Ramos (cell line): ENCODE results near the gene MTA3.
"Not testable (repeated sequence)": the region's sequence is repeated elsewhere in the genome, so short reads cannot be mapped to it uniquely, and the experiment has no call there.

Experiments used
- in situ Hi-C: fragments of 300-500 bp; cut with MboI; formaldehyde crosslinking; loops from one replicate; pipeline ENCODE4 v1.14.3; 2022; ENCODE audit warnings: low sequenced_read_pairs; ENCODE audit not compliant: unreplicated experiment

The MTA3 gene

DNA sequence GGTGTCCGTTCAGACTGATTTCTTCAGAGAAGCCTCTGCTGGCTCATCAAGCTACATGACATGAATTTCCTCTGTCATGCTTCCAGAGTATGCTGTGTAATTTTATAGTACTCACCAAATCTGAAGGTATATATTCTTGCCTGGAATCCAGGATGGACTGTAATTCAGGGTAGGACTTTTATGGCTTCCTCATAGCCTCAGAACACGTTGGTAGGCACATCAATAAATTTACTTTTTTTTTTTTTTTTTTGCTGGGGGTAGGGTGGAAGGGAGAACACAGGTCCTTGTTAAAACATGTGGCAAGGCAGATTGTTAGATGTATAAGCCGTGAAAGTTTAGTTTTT lies 34.4 kb downstream of the MTA3 start:
- in situ Hi-C loops: no loop called here

DNA sequence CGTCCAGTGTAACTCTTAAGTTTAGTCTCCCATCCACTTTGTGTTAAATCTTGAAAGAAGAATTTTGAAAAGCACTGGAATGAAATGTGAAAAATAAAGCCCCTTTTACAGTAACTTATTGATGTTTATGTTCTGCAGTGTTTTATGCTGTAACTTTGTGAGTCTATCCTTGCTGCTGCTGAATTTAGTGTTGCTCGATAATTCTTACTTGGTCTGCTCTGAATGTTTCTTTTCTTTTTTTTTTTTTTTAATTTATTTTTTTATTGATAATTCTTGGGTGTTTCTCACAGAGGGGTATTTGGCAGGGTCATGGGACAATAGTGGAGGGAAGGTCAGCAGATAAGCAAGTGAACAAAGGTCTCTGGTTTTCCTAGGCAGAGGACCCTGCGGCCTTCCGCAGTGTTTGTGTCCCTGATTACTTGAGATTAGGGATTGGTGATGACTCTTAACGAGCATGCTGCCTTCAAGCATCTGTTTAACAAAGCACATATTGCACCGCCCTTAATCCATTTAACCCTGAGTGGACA lies 36.0 kb downstream of the MTA3 start:
- in situ Hi-C loops: not testable (repeated sequence)

DNA sequence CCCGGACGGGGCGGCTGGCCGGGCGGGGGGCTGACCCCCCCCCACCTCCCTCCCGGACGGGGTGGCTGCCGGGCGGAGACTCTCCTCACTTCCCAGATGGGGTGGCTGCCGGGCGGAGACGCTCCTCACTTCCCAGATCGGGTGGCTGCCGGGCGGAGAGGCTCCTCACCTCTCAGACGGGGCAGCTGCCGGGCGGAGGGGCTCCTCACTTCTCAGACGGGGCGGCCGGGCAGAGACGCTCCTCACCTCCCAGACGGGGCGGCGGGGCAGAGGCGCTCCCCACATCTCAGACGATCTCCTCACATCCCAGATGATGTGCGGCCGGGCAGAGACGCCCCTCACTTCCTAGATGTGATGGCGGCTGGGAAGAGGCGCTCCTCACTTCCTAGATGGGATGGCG lies 37.7 kb downstream of the MTA3 start:
- in situ Hi-C loops: not testable (repeated sequence)

DNA sequence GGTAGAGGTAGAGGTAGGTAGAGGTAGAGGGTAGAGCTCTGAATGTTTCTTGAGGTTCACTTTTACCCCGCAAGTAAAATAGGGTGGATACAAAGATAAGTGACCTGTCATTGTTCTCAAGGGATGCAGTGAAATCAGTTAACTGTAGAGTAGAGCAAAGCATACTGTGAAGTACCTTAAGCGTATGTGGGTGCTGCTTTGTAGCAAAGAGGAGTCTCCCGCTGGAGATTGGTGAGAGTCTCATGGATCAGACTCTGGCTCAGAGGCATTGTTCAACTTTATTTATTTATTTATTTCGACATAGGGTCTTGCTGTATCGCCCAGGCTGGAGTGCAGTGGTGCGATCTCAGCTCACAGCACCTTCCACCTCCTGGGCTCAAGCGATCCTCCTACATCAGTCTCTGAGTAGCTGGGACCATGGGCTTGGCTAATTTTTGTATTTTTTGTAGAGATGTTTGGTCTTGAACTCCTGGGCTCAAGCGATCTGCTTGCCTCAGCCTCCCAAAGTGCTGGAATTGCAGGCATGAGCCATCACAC lies 38.7 kb downstream of the MTA3 start:
- in situ Hi-C loops: no loop called here

DNA sequence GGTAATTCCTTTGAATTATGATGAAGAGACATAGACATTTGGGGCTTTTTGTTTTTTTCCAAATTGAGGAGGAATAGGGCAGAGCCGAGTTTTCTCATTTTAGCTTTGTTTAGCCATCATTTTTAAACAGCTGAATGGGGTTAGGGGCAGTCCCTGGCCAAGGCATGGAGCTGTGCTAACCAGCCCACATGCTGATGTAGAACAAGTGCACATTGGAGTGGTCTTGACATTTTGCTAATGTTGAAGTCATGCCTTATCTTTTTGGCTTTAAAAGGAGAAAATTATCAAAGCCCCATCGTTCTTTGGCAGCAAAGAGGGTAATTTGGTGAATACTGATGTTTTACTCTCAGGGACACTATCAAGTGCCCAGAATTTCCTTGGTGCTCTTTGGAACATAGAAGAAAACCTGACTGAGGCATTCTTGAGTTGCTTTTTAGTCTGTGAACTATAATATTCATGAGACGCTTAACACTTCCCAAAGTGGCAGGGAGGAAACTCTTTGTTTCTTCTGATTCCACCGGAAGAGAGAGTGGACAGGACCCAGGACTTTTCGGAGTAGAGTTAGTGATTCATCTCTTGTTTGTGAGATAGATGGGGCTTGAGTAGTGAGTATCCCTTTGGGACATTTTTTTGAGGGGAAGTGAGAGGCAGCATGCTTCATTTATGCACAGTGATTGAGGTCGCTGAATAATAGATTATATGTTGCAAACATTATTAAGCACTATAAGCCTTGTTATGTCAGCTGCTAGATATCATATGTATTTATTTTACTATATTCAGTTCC lies 45.0 kb downstream of the MTA3 start:
- in situ Hi-C loops: no loop called here

DNA sequence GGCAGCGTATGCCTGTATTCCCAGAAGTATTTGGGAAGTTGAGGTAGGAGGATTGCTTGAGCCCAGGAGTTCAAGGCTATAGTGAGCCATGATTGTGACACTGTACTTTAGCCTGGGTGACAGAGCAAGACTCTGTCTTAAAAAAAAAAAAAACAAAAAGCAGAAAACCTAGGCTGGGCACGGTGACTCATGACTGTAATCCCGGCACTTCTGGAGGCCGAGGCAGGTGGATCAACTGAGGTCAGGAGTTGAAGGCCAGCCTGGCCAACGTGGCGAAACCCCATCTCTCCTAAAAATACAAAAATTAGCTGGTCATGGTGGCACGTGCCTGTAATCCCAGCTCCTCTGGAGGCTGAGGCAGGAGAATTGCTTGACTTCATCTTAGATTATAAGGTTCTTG lies 46.4 kb downstream of the MTA3 start:
- in situ Hi-C loops: no loop called here

DNA sequence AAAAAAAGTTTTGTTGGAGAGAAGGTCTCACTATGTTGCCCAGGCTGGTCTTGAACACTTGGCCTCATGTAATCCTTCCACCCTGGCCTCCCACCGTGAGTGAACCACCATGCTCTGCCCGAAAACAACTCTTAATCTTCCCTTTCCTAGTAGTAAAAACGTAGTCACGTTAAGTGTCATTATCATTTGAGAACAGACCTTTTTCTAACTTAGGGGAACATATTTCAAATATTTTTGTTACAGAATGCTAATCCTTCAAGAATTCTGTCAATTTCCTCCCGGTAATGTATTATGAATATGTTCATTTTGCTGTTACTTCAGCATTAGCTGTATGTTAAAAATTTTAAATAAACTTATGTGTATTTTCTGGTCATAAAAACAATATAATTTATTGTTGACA lies 49.7 kb downstream of the MTA3 start:
- in situ Hi-C loops: no loop called here

DNA sequence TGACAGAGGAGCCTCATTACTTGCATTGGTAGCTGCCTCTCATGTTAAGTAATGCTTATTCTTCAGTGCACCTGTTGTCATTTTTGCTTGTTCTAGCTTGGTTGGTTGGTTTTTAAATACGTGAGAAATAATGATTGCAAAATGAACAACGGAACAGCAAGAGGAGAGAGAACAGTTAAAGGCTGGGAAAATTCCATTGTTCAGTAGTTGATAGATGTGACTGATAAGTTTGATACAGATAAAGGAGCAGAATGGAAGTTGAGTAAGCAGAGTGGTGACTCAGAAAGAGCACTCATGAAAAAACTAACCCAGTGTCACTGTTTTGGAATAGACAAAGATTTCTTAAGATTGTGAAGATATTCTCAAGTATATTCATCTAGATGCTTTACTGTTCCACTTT lies 50.5 kb downstream of the MTA3 start:
- in situ Hi-C loops: no loop called here

DNA sequence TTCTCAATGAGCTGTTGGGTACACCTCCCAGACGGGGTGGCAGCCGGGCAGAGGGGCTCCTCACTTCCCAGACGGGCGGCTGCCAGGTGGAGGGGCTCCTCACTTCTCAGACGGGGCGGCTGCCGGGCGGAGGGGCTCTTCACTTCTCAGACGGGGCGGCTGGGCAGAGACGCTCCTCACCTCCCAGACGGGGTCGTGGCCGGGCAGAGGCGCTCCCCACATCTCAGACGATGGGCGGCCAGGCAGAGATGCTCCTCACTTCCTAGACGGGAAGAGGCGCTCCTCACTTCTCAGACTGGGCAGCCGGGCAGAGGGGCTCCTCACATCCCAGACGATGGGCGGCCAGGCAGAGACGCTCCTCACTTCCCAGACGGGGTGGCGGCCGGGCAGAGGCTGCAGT lies 53.2 kb downstream of the MTA3 start:
- in situ Hi-C loops: not testable (repeated sequence)

DNA sequence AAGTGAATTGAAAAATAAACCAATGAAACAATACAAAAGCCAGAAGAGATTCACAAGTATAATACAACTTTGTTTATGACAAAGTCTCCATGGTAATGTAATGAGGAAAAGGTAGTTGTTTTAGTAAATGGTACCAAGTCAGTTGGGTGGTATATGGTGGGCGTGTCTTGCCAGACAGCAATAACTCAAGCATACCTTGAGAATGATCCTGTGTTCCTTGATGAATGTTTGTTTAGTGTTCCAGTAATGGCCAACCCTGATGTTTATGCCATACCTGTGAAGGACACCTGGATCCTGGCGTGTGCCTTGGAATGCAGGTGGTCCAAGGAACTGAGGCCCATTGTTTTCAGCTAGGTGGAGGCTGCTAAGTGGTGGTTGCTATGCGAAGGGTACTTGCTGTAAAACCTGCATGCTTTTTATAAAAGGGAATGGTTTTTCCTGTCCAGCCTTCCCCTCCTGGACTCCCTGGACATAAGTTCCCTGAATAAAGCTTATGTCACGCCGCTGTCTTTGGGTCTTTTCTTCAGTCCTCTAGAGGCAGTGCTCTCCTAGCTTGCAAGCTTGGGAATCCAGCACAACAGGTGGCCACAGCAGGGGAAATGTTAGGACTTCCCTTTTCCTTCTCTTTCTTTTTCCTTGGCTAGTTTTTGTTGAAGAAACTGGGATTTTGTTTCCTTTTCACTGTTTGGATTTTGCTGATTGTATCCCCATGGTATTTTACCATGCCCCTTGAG lies 54.7 kb downstream of the MTA3 start:
- in situ Hi-C loops: no loop called here

DNA sequence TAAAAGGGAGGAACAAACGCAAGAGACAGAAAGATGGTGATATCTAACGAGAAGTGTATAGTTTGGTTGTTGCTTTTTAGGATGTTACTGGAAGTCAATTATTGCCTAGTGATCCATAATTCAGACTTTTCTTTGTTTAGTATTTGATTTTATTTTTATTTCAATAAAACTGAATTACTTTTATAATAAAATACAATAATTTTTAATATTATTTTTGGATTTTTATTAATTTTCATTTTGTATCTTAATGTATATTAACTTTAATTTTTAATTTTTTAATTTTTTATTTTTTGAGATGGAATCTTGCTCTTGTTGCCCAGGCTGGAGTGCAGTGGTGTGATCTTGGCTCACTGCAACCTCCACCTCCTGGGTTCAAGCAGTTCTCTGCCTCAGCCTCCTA lies 55.6 kb downstream of the MTA3 start:
- in situ Hi-C loops: no loop called here

DNA sequence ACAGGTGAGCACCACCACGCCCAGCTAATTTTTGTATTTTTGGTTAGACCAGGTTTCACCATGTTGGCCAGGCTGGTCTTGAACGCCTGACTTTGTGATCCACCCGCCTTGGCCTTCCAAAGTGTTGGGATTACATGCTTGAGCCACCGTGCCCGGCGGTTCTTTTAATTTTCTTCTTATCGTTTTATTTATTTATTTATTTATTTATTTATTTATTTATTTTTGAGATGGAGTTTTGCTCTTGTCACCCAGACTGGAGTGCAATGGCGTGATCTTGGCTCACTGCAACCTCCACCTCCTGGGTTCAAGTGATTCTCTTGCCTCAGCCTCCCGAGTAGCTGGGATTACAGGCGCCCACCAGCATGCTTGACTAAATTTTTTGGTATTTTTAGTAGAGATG lies 59.6 kb downstream of the MTA3 start:
- in situ Hi-C loops: not testable (repeated sequence)

DNA sequence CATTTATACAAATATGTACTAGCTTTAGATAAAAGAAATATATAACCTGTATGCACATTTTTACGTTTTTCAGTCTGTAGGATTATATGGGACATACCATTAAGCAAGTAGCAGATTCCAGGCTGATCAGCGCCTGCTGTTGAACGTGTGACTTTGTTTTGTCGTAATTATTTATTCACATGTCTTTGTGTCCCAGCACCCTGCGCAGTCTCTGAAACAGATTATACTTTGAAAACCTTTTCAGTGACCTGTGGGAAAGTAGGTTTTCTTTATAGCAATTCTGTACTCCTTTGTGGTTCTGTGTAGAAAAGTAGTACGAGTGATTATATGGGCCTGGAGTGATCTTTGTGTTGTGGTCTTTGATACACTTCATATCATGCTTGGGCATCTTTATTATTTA lies 68.5 kb downstream of the MTA3 start:
- in situ Hi-C loops: no loop called here

DNA sequence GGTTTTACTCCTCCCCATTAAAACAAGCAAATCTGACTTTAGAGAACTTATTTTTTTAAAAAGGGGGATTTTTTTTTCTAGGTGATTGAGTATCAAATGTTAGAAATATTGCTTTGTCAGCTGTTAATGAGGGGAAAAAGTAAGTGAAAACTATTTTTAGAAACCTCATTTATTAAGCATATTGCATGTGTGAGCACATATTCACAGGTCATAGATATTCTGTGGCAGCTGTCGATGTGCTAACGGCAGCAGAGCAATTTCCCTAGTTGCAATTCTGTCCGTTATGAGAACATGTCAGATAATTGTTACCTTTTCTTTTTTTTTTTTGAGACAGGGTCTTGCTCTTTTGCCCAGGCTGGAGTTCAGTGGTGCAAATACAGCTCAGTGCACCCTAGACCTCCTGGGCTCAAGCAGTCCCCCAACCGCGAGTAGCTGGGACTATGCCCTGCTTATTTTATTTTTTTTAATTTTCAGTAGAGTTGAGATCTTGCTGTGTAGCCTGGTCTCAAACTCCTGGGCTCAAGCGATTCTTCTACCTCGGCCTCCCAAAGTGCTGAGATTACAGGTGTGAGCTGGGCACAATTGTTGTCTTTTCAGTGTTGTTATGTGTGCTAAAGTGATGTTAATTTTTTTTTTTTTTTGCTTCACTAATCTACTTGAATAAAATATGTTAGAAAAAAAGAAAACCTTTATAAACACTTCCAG lies 69.8 kb downstream of the MTA3 start:
- in situ Hi-C loops: no loop called here

DNA sequence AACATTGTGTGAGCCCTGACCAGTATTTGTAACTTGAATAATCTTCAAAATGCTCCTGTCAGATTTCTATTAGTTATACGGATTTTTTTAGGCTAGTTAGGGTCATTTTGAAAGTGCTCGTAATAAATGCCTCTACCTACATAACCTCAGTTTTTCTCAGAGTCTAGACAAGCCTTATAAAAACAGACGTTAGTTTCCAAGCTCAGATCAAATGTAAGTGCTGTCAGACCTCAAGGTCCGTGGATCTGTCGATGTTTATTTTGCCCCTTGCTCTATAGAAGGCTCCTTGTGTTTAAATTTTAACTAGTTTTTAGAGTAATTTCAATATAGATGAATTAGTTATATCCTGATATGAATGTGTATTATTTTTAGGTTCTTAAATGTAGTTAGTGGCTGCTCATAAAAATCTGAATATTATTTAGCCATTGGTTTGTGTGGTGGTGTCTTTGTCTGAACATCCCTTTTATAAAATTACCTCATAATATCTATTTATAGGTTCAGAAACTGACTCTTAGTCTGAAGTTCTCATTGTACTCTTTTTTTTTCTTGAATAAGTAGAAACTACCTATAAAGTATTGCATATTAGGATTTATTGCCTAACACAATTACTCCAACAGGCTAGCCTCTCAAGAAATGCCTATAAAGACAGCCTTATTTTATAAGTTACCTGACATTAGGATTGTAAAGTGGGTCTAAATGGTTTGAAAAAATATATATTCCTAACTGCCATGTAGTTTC lies 71.1 kb downstream of the MTA3 start:
- in situ Hi-C loops: no loop called here

DNA sequence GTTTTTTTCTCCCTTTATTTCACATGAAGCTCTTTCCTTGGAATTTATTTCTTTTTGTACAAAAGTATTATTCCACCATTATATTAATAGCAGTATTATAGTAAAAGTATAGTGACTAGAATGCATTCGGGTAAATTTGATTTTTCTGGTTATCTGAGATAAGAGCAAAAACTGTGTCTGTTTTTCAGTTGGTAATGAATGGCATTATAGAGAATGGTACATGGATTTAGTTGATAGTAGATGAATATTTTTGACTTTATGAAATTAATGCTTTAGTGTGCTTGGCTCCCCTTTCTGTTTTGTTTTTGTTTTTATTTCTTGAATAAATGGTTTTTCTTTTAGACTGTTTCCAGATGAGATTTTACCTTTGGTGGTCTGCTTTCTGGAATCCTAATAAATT lies 71.8 kb downstream of the MTA3 start:
- in situ Hi-C loops: no loop called here

DNA sequence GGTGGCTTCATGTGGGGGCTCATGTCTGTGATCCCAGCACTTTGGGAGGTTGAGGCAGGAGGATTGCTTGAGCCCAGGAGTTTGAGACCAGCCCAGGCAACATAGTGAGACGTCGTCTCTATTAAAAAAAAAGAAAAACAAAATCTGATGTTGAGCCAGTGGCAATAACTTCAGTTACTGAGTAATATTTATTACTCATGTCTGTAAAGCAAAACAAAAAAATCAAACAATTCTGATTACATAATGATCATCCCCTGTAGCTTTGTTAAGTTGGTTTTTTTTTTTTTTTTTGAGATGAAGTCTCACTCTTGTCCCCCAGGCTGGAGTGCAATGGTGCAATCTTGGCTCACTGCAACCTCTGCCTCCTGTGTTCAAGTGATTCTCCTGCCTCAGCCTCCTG lies 73.9 kb downstream of the MTA3 start:
- in situ Hi-C loops: not testable (repeated sequence)

DNA sequence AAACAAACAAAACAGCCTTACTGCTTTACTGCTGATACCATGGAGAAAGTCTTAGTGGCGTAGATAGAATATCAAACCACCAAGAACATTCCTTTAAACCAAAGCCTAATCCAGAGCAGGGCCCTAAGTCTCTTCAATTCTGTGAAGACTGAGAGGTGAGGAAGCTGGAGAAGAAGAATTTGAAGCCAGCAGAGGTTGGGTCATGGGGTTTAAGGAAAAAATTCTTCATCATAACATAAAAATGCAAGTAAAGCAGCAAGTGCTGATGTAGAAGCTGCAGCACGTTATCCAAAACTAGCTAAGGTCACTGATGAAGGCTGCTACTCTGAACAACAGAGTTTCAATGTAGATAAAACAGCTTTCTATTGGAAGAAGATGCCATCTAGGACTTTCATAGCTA lies 77.1 kb downstream of the MTA3 start:
- in situ Hi-C loops: no loop called here

DNA sequence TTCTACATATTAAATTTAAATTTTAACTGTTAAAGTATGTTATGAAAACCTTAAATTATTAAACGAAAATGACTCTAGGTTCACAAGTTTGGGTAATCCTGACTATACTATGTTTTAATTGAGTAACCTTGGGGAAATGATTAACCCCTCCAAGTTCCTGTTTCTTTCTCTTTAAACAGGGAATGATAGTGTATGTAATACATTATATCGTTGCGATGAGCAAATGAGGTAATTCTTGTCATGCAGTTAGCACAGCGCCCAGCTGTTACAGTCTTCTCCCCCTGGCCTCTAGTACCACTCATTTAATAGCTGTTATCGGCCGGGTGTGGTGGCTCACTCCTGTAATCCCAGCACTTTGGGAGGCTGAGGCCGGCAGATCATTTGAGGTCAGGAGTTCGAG lies 80.4 kb downstream of the MTA3 start:
- in situ Hi-C loops: no loop called here

DNA sequence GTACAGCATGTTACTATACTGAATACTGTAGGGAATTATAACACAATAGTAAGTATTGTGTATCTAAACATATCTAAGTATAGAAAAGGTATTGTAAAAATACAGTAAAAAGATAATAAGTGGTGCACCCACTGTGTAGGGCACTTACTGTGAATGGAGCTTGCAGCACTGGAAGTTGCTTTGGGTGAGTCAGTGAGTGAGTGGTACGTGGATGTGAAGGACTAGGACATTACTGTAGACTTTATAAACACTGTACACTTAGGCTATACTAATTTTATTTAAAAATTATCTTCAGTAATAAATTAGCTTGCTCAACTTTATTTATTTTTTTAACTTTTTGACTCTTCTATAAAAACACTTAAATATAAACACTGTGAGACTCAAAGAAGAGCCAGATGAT lies 82.6 kb downstream of the MTA3 start:
- in situ Hi-C loops: no loop called here
